ENCODE results near the gene RNF144A.

The RNF144A gene

DNA sequence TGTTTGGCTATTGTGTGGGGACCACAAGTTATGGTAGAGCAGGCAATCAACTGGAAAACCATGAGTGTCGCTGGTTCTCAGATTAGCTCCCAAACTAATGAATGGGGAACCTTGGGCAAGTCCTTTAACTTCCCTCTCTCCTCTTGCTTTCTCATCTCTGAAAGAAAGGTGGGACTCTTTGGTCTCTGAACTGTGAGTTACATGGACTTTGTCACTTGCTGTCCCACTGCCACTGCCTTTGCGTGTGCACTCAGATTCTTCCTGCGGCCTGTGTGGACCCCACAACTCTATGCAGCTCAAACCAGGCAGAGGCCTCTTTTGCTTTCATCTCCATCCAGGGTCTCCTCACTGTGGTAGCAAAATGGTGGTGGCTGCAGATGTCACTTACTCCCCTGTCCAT is 86.7 kb downstream of the RNF144A start:
- DNase-seq (ENCODE audit: low read depth, low spot score), result no peak

DNA sequence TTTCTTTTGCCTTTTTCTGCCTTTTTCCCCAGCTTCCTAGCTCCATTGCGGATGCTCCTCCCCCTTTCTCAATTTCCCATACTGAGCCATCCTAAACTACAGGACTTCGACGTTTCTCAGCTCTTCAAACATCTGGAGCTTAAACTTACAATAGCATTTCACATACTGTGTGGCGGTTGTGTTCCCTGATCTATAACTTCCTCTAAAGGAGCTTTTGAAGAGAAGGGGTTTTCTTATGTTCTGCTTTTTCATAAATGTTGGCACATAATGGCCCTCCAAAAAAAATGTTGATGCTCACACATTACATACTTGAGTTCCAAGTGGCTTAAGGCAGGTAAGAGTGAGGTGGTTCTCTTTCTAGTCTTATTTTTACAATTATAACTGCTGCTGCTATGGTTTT is 87.4 kb downstream of the RNF144A start:
- DNase-seq (ENCODE audit: low read depth, low spot score), result no peak

DNA sequence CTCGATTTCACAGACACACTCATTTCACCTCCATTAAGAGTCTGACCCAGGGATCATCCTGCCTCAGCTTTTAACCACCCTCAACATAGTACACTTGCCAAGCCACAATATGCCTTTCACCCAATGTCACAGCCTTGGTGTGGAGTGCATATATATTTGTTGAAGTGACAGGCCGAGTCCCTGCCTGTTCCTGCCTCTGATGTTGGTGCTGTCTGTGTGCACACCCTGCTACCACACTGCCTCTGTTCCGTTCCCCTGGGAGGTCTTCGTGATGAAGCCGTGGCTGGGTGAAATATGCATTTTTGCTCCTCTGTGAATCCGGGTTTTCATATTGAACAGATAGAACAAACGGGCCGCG is 90.3 kb downstream of the RNF144A start:
- no peak for DNase-seq (ENCODE audit: low read depth, low spot score)

DNA sequence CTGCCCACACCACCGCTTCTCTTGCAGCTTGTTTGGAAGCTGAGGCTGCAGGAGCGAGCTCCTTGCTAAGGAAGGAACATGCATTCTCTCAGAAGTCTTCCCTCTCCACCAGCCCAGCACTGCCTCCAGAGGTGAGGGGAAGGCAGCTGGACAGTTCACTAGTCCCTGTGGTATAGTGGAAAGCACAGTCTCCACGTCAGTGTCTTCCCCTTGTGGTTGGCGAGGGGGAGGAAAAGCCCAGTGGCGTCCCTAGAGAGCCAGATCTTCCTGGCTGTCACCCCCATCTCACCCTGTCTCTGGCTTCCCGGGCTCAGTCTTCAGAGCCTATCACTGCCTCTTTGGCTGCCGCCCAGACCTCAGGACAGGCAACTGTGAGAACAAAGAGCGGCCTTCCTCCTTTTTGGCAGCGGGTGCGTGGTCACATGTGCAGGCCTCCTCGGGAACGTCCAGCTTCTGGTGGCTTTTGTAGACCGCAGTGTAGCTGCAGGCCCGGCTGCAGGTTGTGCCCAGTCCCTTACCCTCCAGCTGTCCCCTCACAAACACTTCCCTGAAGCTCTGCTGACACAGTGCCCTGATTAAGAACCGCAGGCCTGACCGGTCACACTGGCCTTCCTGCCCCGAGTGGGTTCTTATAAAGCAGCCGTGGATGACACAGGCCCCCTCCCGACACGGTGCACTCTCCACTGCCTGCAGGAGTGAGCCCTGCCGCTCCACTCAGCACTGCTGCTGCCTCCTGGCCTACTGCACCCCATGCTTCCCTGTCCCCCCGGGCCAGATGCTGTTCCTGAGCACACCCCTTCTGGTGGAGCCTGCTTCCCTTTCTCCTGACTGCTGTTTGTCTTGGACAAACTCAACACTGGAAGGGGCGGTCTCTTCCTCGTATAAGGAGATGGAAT is 90.9 kb downstream of the RNF144A start:
- DNase-seq (ENCODE audit: low read depth, low spot score), result peak; percentile 74

DNA sequence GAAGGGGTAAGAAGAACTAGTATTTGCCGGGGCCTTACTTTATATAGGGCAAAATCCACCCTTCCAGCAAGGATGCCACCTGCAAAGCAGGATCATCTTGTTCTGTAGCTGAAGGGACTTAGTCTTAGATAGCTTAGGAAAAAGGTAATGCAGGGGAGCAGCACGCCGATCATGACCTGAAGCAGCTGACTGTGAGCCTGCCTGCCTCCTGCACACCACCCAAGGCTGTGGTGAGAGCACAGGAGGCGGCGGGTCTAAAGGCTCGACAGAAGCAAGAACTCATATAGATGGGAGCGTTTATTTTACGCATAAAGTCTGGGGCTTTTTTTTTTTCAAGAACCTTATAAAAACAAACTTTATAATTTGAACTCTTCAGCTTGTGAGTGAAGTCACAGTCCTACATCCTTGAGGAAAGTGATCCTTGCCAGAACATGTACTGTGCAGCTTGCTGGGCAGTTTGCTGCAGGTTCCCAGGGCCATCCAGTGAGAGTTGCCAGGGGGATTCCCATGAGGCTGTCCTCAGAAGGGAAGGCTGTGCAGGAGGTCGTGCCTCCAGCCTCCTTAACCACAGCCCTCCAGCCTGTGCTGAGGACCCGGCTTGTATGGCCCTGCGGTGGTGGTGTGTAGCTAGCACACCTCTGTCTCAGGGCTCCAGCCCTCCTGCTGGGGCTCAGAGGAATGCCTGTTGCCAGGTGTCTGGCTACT is 92.1 kb downstream of the RNF144A start:
- DNase-seq (ENCODE audit: low read depth, low spot score), result no peak

DNA sequence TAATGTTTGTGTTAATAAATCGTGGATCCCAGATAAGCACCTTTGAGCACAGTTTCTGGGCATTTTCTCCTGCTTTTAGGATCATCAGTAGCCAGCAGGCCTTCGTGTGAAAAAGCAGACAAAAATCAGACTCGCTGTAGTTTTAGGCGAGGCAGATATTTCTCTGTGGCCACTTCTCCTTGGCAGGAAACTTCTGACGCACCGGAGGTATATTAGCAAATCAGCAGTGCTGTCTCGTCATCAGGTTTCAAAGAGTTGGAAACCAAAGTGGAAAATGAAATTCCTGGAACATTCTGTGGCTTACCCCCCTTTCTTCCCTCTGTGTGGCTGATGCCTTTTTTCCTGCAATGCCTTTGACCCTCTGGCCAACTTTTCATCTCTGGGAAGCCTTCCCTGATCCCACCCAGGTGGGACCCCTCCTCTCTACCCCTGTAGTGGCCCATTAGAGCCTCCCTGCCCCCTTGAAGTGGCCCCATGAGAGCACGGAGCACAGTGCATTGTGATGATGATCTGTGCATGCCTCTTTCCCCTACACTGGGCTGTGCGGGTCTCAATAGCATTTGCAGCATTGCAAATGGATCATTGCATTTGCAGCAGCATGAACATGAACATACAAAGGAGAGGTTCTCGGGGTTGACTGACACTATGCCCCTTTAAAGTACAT is 93.3 kb downstream of the RNF144A start:
- no peak for DNase-seq (ENCODE audit: low read depth, low spot score)

DNA sequence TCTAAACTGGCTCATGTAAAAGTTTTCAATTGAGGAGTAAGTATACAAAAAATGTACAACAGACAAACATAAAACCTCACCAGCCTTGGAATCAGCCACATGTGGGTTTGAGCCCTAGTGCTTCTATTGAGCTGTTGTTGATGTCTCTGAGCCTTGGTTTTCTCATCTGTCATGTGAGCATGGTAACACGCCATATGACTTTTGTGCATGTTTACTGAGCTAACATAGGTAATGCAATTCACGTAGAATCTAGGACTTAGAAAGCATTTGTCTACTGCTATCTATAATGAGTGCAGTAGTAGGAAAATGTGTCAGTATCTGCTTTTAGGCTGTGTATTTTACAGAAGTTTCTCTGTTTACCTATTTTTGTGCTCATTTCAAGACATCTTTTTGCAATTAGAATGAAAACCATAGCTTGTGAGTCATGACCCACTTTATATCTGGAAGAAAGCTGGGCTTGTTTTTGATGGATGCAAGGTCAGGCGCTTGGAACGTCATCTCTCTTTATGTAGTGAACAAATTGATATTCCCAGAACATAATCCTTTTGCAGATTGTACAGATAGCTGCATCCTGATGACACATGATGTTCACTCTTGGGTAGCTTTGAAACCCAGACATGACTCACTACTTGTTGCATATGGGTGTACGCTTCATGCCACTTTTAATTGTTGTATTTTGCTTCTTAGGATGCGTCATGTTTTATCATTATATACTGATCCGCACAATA is 94.3 kb downstream of the RNF144A start:
- peak; percentile 65 for DNase-seq (ENCODE audit: low read depth, low spot score)

DNA sequence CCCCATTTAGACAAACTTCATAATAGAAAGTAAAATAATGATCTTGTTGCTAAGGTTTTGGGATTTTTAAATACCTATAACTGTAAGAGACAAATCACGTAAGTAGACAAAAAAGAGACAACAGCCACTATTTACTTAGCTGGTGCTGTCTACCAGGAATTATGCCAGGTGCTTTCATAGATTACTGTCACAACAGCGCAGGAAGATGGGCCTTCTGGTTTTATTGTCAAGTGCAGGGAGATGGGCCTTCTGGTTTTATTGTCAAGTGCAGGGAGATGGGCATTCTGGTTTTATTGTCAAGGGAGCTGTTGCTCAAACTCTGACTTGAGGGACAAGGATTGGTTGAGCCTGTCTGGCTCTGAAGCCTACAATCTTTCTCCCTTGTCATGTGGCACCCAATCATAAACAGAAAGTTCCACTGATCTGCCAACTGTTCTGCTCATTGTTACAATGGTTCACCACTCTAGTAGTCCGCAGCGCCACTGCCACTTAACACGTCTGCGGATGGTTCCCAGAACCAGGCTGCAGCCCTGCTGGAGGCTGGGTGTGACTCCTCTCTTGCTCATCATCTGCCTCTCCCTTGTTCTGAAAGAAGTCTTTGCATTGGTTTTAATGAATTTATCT is 95.0 kb downstream of the RNF144A start:
- no peak for DNase-seq (ENCODE audit: low read depth, low spot score)

DNA sequence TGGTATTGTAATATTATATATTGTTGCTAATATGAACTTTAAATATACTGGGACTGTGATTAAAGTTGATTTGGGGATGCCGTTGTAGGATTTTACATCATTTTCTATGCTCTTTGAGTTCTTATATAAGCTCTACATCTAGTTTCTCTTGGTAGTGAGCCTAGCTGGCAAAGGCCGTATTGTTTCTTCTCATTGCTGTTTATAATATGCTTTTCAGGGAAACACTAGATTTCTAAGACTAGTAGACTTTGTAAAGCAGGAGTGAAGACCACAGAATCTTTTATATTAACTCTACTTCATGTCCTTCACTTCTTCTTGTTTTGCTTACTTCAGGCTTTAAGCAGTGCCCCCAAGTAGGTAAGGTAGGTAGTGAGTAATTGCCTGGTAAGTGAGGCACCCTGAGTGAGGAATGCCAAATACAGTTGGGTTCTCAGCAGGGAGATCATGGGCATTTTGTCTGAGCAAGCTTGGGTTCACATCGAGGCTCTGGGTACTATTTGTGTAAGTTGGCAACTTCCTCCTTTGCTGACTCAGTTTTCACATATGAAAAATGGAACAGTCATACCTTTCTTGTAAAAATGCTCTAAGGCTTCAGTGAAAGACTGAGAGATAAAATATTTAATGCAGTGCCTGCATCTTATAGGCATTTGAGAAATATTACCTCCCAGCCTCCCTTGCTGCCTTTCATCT is 96.4 kb downstream of the RNF144A start:
- no peak for DNase-seq (ENCODE audit: low read depth, low spot score)

DNA sequence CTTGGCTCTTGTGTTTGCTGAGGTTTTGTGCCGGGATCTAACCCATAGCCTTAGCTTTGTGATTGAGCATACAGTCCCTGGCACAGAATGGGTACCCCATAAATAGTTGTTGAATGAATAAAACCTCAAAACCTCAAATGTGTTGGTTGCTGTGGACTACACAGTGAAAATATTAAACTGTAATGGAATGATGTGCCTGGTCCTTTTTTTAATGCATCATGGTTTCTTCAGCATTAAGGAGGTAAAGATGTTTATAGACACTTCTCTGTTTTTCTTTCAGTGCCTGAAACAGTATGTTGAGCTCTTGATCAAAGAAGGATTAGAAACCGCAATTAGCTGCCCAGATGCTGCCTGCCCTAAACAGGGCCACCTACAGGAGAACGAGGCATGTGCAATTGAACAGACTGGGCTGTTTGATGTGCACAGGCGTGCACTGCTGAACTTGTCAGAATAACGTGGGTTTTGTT is 97.0 kb downstream of the RNF144A start:
- DNase-seq (ENCODE audit: low read depth, low spot score), result no peak

DNA sequence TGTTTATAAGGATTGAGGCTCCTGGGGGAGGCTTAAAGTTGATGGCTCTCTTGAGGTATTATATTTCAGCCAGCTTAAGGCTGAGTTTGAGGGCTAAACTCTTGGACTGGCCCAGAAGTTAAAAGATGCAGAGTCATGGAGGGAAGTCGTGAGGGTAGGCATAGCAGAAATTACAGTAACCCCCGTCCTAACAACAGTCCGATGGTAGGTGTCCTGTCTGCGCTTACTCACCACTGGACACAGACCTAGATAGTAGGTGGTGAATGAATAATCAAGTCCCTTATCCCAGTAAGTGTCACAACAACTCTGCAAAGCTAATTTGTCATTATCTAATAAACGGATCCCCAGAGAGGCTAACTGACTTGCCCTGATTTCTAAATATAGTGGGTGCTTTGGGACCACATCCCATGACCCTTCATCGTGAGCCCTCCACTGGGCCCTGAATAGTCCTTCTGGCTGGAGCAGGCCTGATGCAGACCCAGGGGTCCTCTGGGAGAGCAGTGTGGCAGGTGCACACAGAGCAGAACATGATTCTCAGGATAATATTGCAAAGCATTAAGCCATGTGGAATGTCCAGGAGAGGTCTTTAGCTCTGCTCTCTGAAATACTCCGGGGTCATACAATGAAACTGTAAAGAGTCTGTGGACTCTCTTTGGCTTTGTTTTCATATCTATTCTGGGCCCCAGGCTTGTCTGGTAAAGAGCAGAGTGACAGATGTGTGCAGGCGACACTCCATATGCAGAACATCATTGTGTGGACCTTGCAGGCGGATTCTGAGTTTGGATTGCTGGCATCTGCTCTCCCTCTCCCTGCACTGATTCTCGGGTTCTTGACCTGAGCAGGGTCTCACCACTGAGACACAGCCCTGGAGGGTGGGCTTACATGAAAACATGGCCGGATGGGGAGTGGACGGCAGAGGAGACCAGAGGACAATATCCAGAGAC is 98.1 kb downstream of the RNF144A start:
- no peak for DNase-seq (ENCODE audit: low read depth, low spot score)

DNA sequence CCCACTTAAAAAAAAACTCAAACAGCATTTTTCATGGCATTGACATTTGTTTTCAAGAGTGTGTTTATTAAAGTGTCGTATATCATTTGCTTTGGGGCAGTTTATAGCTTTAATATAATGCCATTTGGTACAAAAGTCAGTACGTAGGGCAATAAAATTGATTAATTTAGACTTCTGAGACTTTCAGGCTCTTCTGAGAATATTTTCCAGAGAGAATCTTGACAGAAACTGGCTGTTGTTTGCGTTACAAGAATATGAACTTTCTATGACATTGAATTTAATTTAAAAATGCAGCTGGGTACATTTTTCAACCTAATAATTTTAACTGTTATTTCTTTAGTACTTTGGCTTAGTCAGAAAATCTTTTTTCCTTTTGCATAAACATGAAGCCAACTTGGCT is 98.9 kb downstream of the RNF144A start:
- no peak for DNase-seq (ENCODE audit: low read depth, low spot score)

DNA sequence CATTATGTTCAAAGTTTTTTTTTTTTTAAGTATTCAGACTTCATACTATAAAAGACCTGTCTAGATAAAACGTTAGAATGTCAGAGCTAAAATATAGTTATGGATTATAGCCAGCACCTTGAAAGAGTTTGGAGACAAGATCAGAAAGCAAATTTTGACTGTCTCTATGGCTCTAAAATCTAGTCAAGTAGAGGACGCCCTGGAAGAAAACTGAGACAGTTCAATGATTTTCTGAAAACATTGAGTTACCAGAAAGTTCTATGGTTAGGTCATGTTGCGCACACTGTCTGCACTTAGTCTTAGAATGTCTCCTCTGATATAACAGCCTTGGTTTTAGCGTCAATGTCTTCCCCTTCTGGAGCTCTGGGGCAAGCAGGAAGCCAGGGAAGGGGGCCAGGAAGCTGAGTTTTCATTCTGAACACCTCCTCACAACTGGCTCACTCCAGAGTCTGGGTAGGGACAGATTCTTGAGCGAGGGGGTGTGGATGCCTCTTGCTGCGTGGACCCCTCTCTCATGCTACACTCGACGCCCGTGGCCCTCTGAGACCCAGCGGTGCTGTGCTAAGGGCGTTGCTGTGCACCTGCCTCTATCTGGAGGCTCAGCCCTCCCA is 99.5 kb downstream of the RNF144A start:
- no peak for DNase-seq (ENCODE audit: low read depth, low spot score)

DNA sequence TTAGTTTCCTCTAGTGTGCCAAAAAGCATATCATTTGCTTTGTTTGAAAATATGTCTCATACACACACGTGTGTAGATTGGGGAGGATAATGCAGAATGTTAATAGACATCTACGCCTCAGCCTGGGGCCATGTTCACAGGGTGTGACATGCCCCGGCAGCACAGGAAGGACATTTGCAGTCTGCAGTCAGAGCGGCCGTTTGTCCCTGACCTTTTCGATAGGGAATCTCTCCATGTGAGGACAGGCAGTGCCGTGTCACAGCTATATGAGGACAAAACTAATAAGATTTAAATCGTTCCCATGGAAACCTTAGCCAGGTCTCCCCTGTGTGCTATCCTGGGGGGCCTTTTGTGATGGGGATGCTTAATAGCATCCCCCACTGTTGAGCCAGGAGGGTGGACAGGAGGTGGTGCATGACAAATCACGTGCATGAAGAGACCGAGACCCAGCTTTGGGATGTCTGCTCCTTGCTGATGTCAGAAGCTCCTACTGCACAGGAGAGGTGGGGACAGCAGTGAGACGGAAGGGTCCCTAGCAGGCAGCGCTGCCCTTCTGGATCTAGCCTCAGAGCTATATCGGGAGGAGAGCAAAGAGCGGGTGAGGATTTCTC is 100.6 kb downstream of the RNF144A start:
- no peak for DNase-seq (ENCODE audit: low read depth, low spot score)

DNA sequence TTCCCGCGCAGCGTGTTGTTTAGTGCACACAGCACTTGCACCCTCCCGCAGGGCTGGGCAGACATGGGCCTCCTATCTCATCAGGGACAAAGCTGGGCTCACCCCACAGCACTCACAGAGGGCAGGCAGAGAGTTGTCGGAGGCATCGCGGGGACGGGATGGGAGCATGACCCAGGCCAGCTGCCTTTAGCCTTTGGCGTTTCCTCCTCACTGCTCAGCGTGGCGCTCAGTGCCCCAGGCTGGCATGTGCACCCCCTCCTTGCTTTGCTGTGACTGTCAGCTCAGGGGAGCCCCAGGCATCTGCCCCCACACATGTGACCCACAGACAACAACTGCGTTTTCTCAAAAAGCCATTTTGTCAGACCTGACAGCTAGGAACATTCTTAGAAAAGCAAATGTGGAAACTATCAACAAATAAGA is 101.1 kb downstream of the RNF144A start:
- no peak for DNase-seq (ENCODE audit: low read depth, low spot score)

DNA sequence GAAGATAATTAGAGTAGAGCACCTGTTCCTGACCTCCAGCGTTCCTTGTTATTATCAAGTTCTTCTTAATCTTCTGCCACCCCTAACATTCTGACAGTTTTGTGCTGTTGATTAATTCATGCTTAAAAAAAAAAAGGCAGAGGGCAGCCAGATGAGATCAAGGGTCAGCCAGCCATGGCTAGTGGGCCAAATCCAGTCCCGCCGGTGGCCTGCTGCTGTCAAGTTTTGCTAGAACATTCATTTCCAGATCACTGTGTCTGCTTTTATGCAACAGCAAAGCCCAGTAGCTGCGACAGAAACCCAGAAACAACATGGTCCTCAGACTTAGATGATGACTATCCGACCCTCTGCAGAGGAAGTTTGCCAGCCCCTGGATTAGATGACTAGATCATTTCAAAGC is 101.6 kb downstream of the RNF144A start:
- DNase-seq (ENCODE audit: low read depth, low spot score), result no peak

DNA sequence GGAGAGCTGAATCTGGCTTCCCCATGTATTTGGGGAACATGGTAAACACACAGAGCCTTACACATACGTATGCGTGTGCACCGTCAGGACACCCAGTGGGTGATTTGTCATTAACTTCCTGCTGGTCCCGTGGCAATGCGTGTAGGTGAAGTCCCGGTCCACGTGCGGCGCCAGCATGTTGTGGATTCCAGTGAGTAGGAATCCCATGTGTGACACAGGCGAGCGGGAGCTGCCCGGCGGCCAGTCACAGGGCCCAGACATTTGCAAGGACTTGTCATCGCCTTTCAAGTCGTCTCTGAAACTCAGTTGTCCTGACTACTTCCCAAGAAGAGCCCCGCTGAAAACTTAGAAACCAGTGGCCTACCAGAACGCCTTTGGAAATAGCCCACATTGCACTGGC is 102.0 kb downstream of the RNF144A start:
- DNase-seq (ENCODE audit: low read depth, low spot score), result no peak

DNA sequence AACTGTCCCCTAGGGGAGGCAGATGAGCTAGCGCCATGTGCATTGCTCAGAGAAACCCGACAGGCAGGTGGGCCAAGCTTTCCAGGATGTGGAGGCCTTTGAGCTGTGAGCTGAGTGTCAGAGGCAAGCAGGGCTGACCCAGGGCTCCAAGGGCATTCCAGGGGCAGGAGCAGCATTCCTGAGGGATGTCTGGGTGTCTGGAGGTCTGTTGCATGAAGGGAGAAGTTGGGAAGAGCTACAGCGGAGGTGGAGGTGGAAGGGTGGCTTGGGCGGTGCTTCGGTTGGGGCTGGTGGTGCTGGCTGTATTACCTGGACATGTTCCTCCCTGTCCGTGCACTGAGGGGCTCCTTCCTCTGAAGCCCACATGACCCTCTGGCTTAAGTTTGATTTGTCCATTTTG is 102.8 kb downstream of the RNF144A start:
- no peak for DNase-seq (ENCODE audit: low read depth, low spot score)

DNA sequence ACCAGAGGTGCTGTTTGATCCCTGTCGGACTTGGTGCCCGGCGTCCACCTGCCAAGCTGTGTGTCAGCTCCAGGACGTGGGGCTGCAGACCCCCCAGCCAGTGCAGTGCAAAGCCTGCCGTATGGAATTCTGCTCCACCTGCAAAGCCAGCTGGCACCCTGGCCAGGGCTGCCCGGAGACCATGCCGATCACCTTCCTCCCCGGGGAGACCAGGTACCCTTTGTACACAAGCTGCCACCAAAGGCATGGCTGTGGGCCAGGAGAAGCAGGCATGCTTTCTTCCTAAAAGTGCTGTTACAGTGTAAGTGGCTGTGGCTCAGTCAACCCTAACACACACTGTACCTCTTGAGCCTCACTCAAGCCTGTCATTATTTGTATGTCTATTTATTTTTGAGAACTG is 103.3 kb downstream of the RNF144A start:
- DNase-seq (ENCODE audit: low read depth, low spot score), result no peak

Measured in brain pericyte (primary cell).